ENCODE results near the gene RNF8. TPM values are rescaled to one million over a fixed set of nuclear protein-coding genes. Genes with fewer than 3 reads are reported as not detected.

Gene RNF8
- polyA plus RNA-seq, 3 donors: 4.2 to 4.9 (median 4.7) TPM

GRCh38 chr6:37388578-37388977, 34.8 kb downstream of the RNF8 start:
- H3K27me3 ChIP-seq (ENCODE audit: control insufficient read depth in 2 of 2, insufficient read depth in 2 of 2, low read length in 2 of 2): no peaks in the 10 kb centered on the region
- H3K27ac Mint-ChIP-seq: no peak overlapping the region
- DNase-seq: no peak
- no peak overlapping the region for H2AFZ ChIP-seq (ENCODE audit: insufficient read depth, low read depth, low read length, poor library complexity, severe bottlenecking)
- no peak for TF ChIP-seq CTCF (IDR thresholded peaks at IDR 0.05)
- H3K36me3 Mint-ChIP-seq: peaks cover 31 to 39% of the 10 kb centered on the region in 2 donors
- H4K20me1 ChIP-seq (ENCODE audit: insufficient read depth, low read length): no peaks in the 10 kb centered on the region
- H3K27ac ChIP-seq (ENCODE audit: low read depth in 1 of 2, low read length in 2 of 2): no peak overlapping the region
- no peaks in the 10 kb centered on the region for H3K4me1 ChIP-seq (ENCODE audit: control insufficient read depth in 1 of 2, insufficient read depth in 2 of 2, low read length in 2 of 2)
- H3K79me2 ChIP-seq (ENCODE audit: insufficient read depth, low read length): no peaks in the 10 kb centered on the region
- peaks cover 0 to 1% (median 0%) of the 10 kb centered on the region in 3 donors for H3K27me3 Mint-ChIP-seq (ENCODE audit: low read depth in 3 of 3)
- H3K9me3 Mint-ChIP-seq: no peaks in the 10 kb centered on the region
- no peaks in the 10 kb centered on the region for H3K4me1 Mint-ChIP-seq
- H3K9ac ChIP-seq (ENCODE audit: insufficient read depth, low read length, poor library complexity, severe bottlenecking): no peak overlapping the region
- H3K4me3 Mint-ChIP-seq: no peak overlapping the region
- H3K36me3 ChIP-seq (replicated peaks in 1 of 2; ENCODE audit: control insufficient read depth in 1 of 2, insufficient read depth in 2 of 2, low read length in 2 of 2): peaks cover 56 to 98% of the 10 kb centered on the region in 2 donors
- H3K4me3 ChIP-seq (replicated peaks in 1 of 3; ENCODE audit: low read depth in 2 of 3, low read length in 3 of 3): no peak overlapping the region
- no peaks in the 10 kb centered on the region for H3K9me3 ChIP-seq (replicated peaks in 1 of 2; ENCODE audit: control insufficient read depth in 1 of 2, insufficient read depth in 1 of 2, low read length in 2 of 2)
- intact Hi-C loops (cut with micrococcal nuclease): no loop called here
- no peak overlapping the region for H3K4me2 ChIP-seq (replicated peaks; ENCODE audit: extremely low read depth, low read length, poor library complexity, severe bottlenecking)

GRCh38 chr6:37389857-37390256, 36.1 kb downstream of the RNF8 start:
- no peak overlapping the region for H3K9ac ChIP-seq (ENCODE audit: insufficient read depth, low read length, poor library complexity, severe bottlenecking)
- no peak for DNase-seq
- TF ChIP-seq CTCF (IDR thresholded peaks at IDR 0.05): no peak
- Mint-ChIP-seq H3K27me3 (ENCODE audit: low read depth in 3 of 3) (peaks cover 0 to 1% (median 0%) of the 10 kb centered on the region in 3 donors), H3K4me3 (no peak overlapping the region), H3K9me3 (no peaks in the 10 kb centered on the region), H3K36me3 (peaks cover 28 to 30% of the 10 kb centered on the region in 2 donors), H3K27ac (no peak overlapping the region), H3K4me1 (no peaks in the 10 kb centered on the region)
- H3K27me3 ChIP-seq (ENCODE audit: control insufficient read depth in 2 of 2, insufficient read depth in 2 of 2, low read length in 2 of 2): no peaks in the 10 kb centered on the region
- no peaks in the 10 kb centered on the region for H3K79me2 ChIP-seq (ENCODE audit: insufficient read depth, low read length)
- H3K4me3 ChIP-seq (replicated peaks in 1 of 3; ENCODE audit: low read depth in 2 of 3, low read length in 3 of 3): no peak overlapping the region
- no peak overlapping the region for H2AFZ ChIP-seq (ENCODE audit: insufficient read depth, low read depth, low read length, poor library complexity, severe bottlenecking)
- H3K9me3 ChIP-seq (replicated peaks in 1 of 2; ENCODE audit: control insufficient read depth in 1 of 2, insufficient read depth in 1 of 2, low read length in 2 of 2): no peaks in the 10 kb centered on the region
- no peak overlapping the region for H3K4me2 ChIP-seq (replicated peaks; ENCODE audit: extremely low read depth, low read length, poor library complexity, severe bottlenecking)
- H3K27ac ChIP-seq (ENCODE audit: low read depth in 1 of 2, low read length in 2 of 2): no peak overlapping the region
- H3K36me3 ChIP-seq (replicated peaks in 1 of 2; ENCODE audit: control insufficient read depth in 1 of 2, insufficient read depth in 2 of 2, low read length in 2 of 2): peaks cover 56 to 93% of the 10 kb centered on the region in 2 donors
- H4K20me1 ChIP-seq (ENCODE audit: insufficient read depth, low read length): no peaks in the 10 kb centered on the region
- WGBS (ENCODE audit: insufficient coverage): no CpG with 5 or more reads among the region's 3 CpGs
- H3K4me1 ChIP-seq (ENCODE audit: control insufficient read depth in 1 of 2, insufficient read depth in 2 of 2, low read length in 2 of 2): no peaks in the 10 kb centered on the region
- intact Hi-C loops (cut with micrococcal nuclease): no loop called here

All from CD14-positive monocyte (primary cell).